B cell (primary cell): ENCODE measurements around the gene ARGFX. TPM values are rescaled to one million over a fixed set of nuclear protein-coding genes. Genes with fewer than 3 reads are reported as not detected.

Experiments used
- ATAC-seq: fragments of 200-7000 bp; cut with Tn5 transposase; one replicate; pipeline ENCODE4 v1.10.0; 2021; ENCODE audit warnings: low read depth, mild to moderate bottlenecking, moderate number of reproducible peaks, moderate library complexity
- CTCF ChIA-PET: fragments of 350-600 bp; sonication (Branson Sonifier 250); formaldehyde crosslinking; loops from one replicate; lab custom pipeline; 2021; ENCODE audit warnings: antibody characterized with exemption, inconsistent platforms; lab: Charles Lee
- POLR2A ChIA-PET: fragments of 350-600 bp; sonication (Branson Sonifier 250); formaldehyde crosslinking; loops from one replicate; lab custom pipeline; 2021; ENCODE audit warnings: antibody characterized with exemption; lab: Charles Lee
- DNase-seq: peaks from one replicate; pipeline ENCODE4 v3.0.0; 2013
- H2AFZ ChIP-seq: 2 replicates; pipeline ENCODE4 v1.6.1; 2012; ENCODE audit warnings: mild to moderate bottlenecking, low read depth, low read length; ENCODE audit not compliant: insufficient read depth, poor library complexity, severe bottlenecking
- H3K27ac ChIP-seq, 2 donors: 1 replicate in 1 of 2; 2 replicates in 1 of 2; pipeline ENCODE4 v1.5.1; 2012 to 2013; ENCODE audit warnings: low read length in 2 of 2, mild to moderate bottlenecking in 2 of 2, moderate library complexity in 1 of 2
- H3K27me3 ChIP-seq, 4 experiments: fragments of 200-600 bp in 1 of 4; sonication (generic) in 1 of 4; replicated peaks in 1 of 4; 1 replicate in 2 of 4; 2 replicates in 2 of 4; pipeline versions ENCODE4 v1.6.1 to v1.7.0; 2013 to 2016; ENCODE audit warnings: low read length in 3 of 4, mild to moderate bottlenecking in 2 of 4, mixed read lengths in 1 of 4, moderate library complexity in 1 of 4; ENCODE audit not compliant: insufficient read depth in 4 of 4, control insufficient read depth in 3 of 4; ENCODE audit errors: control extremely low read depth in 1 of 4
- H3K36me3 ChIP-seq, 2 experiments: replicated peaks in 1 of 2; 1 replicate in 1 of 2; 2 replicates in 1 of 2; pipeline versions ENCODE4 v1.6.1 to v1.7.1; 2013; ENCODE audit warnings: low read length in 1 of 2; ENCODE audit not compliant: insufficient read depth in 2 of 2, control insufficient read depth in 1 of 2; ENCODE audit errors: control extremely low read depth in 1 of 2, extremely low read depth in 1 of 2
- H3K4me1 ChIP-seq, 2 donors: fragments of 200-600 bp in 1 of 2; sonication (generic) in 1 of 2; 1 replicate in 1 of 2; 2 replicates in 1 of 2; pipeline versions ENCODE4 v1.5.1 to v1.6.1; 2013 to 2017; ENCODE audit warnings: low read length in 2 of 2; ENCODE audit not compliant: control insufficient read depth in 2 of 2, insufficient read depth in 2 of 2
- H3K4me2 ChIP-seq: replicated peaks from 2 replicates; pipeline ENCODE3; 2012; ENCODE audit warnings: mild to moderate bottlenecking, low read depth, low read length; ENCODE audit not compliant: poor library complexity, severe bottlenecking
- H3K4me3 ChIP-seq, 5 experiments: fragments of 200-600 bp in 1 of 5; sonication (generic) in 1 of 5; 1 replicate in 3 of 5; 2 replicates in 2 of 5; pipeline versions ENCODE4 v1.5.1 to v1.7.0; 2011 to 2016; ENCODE audit warnings: low read length in 4 of 5, mild to moderate bottlenecking in 4 of 5, low read depth in 2 of 5, control low read depth in 1 of 5, moderate library complexity in 1 of 5; ENCODE audit not compliant: insufficient read depth in 1 of 5; ENCODE audit errors: control extremely low read depth in 1 of 5, extremely low read depth in 1 of 5
- H3K79me2 ChIP-seq: fragments of 200-600 bp; sonication (generic); one replicate; pipeline ENCODE4 v1.6.0; 2016; ENCODE audit warnings: low read length; ENCODE audit not compliant: control insufficient read depth, insufficient read depth
- H3K9ac ChIP-seq: fragments of 200-600 bp; sonication (generic); 2 replicates; pipeline ENCODE4 v1.6.1; 2017; ENCODE audit warnings: mild to moderate bottlenecking, low read length, moderate library complexity
- H3K9me3 ChIP-seq, 3 donors: one replicate each; pipeline versions ENCODE4 v1.6.1 to v1.7.1; 2013; ENCODE audit warnings: low read length in 2 of 3; ENCODE audit not compliant: control insufficient read depth in 2 of 3, insufficient read depth in 1 of 3; ENCODE audit errors: control extremely low read depth in 1 of 3
- H4K20me1 ChIP-seq: 2 replicates; pipeline ENCODE4 v1.6.0; 2012; ENCODE audit warnings: mild to moderate bottlenecking, low read length; ENCODE audit not compliant: insufficient read depth, control insufficient read depth, poor library complexity, severe bottlenecking
- H3K27ac Mint-ChIP-seq: one replicate; pipeline ENCODE4 v1.8.0; 2021; ENCODE audit warnings: mixed read lengths
- H3K27me3 Mint-ChIP-seq: one replicate; pipeline ENCODE4 v1.8.0; 2021; ENCODE audit warnings: mixed read lengths
- H3K4me1 Mint-ChIP-seq: one replicate; pipeline ENCODE4 v1.8.0; 2021; ENCODE audit warnings: mixed read lengths
- H3K4me3 Mint-ChIP-seq: one replicate; pipeline ENCODE4 v1.8.0; 2021; ENCODE audit warnings: mixed read lengths
- H3K9me3 Mint-ChIP-seq: one replicate; pipeline ENCODE4 v1.8.0; 2022; ENCODE audit warnings: mixed read lengths; ENCODE audit not compliant: insufficient read depth
- EZH2 ChIP-seq: IDR thresholded peaks from 2 replicates; pipeline ENCODE4 v1.6.1; 2012; ENCODE audit warnings: borderline replicate concordance, low read depth, mild to moderate bottlenecking, moderate library complexity, low read length; ENCODE audit not compliant: insufficient read depth, poor library complexity, severe bottlenecking
- WGBS: methylation state at CpG from one replicate; pipeline ENCODE4 v1.1.5; 2013; ENCODE audit warnings: missing lambda C conversion rate; ENCODE audit not compliant: insufficient coverage; 5-methylcytosine and 5-hydroxymethylcytosine counted together
- intact Hi-C: fragments of 100-400 bp; cut with micrococcal nuclease; formaldehyde crosslinking; loops from one replicate; pipeline ENCODE4 v1.10.0; 2022
- polyA plus RNA-seq: library from polyadenylated mRNA; depleted of rRNA; stranded (reverse); fragments of >200 nt; gene quantifications from 2 replicates; pipeline ENCODE4 v1.2.3, GENCODE V29; 2012
- total RNA-seq, 2 donors: library from RNA; stranded (reverse); fragments of 120-200 nt in 1 of 2; gene quantifications; 1 replicate in 1 of 2; 2 replicates in 1 of 2; pipeline versions ENCODE4 v1.2.3 to v1.2.4, GENCODE V29; 2013 to 2022
- TF ChIP-seq, protein P1 (sequence below): fragments of 200-600 bp; IDR thresholded peaks from one replicate; pipeline ENCODE4 v1.8.0; 2022; ENCODE audit warnings: antibody characterized with exemption, mild to moderate bottlenecking

The ARGFX gene
- total and polyA plus RNA-seq, 2 donors (not counting 1 experiment from before 2014, with no cell fraction given) = not detected

- H3K36me3 ChIP-seq = no peaks in the 10 kb centered on the region
- no peak overlapping the region for H2AFZ ChIP-seq
- H3K4me1 ChIP-seq = no peaks in the 10 kb centered on the region
- intact Hi-C loops = no loop called here
- ChIA-PET POLR2A (no interaction called here), CTCF (no interaction called here)
- peaks cover 28% of the 10 kb centered on the region for H3K27me3 Mint-ChIP-seq
- H3K9me3 ChIP-seq = no peaks in the 10 kb centered on the region
- no peak overlapping the region for H3K4me3 Mint-ChIP-seq
- H4K20me1 ChIP-seq = no peaks in the 10 kb centered on the region
- no peak for TF ChIP-seq EZH2
- TF ChIP-seq, protein P1, sequence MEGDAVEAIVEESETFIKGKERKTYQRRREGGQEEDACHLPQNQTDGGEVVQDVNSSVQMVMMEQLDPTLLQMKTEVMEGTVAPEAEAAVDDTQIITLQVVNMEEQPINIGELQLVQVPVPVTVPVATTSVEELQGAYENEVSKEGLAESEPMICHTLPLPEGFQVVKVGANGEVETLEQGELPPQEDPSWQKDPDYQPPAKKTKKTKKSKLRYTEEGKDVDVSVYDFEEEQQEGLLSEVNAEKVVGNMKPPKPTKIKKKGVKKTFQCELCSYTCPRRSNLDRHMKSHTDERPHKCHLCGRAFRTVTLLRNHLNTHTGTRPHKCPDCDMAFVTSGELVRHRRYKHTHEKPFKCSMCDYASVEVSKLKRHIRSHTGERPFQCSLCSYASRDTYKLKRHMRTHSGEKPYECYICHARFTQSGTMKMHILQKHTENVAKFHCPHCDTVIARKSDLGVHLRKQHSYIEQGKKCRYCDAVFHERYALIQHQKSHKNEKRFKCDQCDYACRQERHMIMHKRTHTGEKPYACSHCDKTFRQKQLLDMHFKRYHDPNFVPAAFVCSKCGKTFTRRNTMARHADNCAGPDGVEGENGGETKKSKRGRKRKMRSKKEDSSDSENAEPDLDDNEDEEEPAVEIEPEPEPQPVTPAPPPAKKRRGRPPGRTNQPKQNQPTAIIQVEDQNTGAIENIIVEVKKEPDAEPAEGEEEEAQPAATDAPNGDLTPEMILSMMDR = no peak
- DNase-seq = no peak
- WGBS = no CpG with 5 or more reads among the region's 2 CpGs
- no peak overlapping the region for H3K27ac Mint-ChIP-seq
- no peak overlapping the region for H3K4me3 ChIP-seq
- peaks cover 0 to 6% (median 4%) of the 10 kb centered on the region in 4 experiments for H3K27me3 ChIP-seq
- H3K4me1 Mint-ChIP-seq = no peaks in the 10 kb centered on the region
- H3K27ac ChIP-seq = no peak overlapping the region
- no peak overlapping the region for H3K9ac ChIP-seq
- H3K4me2 ChIP-seq = no peak overlapping the region
- H3K79me2 ChIP-seq = no peaks in the 10 kb centered on the region
- ATAC-seq = no peak
- no peaks in the 10 kb centered on the region for H3K9me3 Mint-ChIP-seq
These were observed 13.9 kb downstream of the ARGFX start for GRCh38 chr3:121581691-121582090.

DNA sequence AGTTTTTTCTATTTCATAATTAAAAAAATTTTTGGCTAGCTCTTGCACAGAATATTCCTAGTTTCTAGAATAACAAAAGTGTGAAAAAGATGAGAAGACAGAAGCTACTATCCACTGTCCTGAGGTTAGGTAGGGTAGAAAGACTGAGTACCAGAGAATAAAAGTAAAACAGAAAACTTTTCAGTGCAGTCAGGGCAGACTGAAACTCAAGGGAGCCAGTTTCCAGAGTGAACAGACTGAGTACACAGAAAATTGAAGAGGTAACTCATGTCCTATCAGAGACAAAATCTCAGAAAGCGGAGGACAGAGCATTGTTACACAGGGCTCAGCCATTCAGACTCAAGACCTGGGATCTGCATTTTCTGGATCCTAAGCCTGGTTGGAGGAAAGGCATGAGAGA is 16.7 kb downstream of the ARGFX start:
- ChIA-PET CTCF (no interaction called here), POLR2A (no interaction called here)
- Histone ChIP-seq H3K27me3 (peaks cover 0 to 6% (median 4%) of the 10 kb centered on the region in 4 experiments), H4K20me1 (no peaks in the 10 kb centered on the region), H3K9ac (no peak overlapping the region), H3K36me3 (no peaks in the 10 kb centered on the region), H3K4me1 (no peaks in the 10 kb centered on the region), H3K27ac (no peak overlapping the region), H2AFZ (no peak overlapping the region), H3K79me2 (no peaks in the 10 kb centered on the region), H3K4me3 (no peak overlapping the region), H3K4me2 (no peak overlapping the region), H3K9me3 (no peaks in the 10 kb centered on the region)
- ATAC-seq (no peak), DNase-seq (no peak)
- H3K27ac Mint-ChIP-seq = no peak overlapping the region
- no peaks in the 10 kb centered on the region for H3K4me1 Mint-ChIP-seq
- H3K9me3 Mint-ChIP-seq = no peaks in the 10 kb centered on the region
- no peak overlapping the region for H3K4me3 Mint-ChIP-seq
- peaks cover 31% of the 10 kb centered on the region for H3K27me3 Mint-ChIP-seq
- intact Hi-C loops = no loop called here
- TF ChIP-seq, protein P1 = no peak
- TF ChIP-seq EZH2 = no peak
- WGBS = no CpG with 5 or more reads among the region's 1 CpG
